Stimulated activated CD4-positive, alpha-beta T cell treated with anti-CD3 and anti-CD28 coated beads, Interleukin-1b, Interleukin-23, amount 100 ng/mL, for 1 hour (primary cell): ENCODE results near the gene SLC9A1.

Experiments used
- DNase-seq, 2 donors: peaks; one replicate each; pipeline ENCODE4 v3.0.0-alpha.2; 2020; ENCODE audit warnings: low read depth in 2 of 2

SLC9A1 gene

DNA sequence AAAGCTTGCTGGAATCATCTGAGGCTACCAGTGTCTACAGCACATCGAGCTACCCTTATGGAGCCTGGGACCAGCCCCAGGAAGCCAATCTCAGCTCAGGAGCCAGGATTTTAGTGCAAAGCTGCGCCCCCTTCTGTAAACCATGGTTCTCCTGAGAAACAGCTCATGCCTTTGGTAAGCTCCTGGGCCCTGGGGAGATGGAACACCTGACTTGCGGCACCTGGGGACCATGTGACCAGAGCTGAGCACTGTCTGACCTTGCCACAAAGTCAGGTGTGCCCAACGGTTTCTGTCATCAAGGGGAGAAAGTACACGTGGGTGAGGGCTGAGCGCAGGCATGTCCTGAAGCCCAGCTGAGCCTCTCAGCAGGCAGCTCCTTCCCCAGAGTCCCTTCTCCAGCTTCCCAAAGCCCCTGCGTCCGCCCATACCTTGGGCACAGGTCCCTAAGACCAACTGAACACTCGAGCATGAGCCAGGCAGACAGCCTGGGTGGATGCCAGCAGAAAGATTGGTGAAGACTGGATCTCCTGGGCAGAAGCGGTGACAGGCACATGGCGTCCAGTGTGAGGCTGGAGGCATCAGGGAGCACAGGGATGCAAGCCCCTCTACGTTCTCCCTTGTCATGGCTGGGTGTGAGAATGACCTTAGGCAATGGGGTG, 84.4 kb downstream of the SLC9A1 start:
- no peak for DNase-seq

DNA sequence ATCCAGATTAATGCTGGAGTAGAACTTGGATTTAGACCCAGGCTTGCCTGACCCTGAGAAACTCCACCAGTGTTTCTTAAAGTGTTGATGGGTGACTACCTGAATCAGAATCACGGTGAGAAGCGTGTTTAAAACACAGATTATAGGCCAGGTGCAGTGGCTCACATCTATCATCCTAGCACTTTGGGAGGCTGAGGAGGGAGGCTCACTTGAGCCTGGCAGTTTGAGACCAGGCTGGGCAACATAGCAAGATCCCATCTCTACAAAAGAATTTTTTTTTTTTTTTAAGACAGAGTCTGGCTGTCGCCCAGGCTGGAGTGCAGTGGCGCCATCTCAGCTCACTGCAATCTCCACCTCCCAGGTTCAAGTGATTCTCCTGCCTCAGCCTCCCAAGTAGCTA, 86.0 kb downstream of the SLC9A1 start:
- no peak for DNase-seq

DNA sequence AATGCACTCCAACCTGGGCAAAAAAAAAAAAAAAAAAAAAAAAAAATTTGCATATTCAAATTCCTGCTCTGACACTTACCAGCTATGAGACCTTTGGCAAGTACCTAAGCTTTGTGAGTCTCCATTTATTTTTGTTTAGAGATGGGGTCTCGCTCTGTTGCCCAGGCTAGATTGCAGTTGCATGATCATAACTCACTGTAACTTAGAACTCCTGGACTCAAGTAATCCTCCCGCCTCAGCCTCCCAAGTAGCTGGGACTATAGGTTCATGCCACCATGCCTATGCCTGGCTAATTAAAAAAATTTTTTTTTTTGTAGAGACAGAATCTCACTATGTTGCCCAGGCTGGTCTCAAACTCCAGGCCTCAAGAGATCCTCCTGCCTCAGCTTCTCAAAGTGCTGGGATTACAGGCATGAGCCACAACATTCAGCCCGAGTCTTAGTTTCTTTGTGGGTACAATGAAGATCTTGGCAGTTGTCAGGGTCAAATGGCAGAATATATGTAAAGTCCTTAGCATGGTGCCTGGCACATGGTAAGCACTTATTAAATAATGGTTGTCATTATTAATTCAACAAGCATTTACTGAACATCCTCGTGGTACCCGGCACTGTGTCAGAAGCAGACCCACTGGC, 88.8 kb downstream of the SLC9A1 start:
- no peak for DNase-seq

DNA sequence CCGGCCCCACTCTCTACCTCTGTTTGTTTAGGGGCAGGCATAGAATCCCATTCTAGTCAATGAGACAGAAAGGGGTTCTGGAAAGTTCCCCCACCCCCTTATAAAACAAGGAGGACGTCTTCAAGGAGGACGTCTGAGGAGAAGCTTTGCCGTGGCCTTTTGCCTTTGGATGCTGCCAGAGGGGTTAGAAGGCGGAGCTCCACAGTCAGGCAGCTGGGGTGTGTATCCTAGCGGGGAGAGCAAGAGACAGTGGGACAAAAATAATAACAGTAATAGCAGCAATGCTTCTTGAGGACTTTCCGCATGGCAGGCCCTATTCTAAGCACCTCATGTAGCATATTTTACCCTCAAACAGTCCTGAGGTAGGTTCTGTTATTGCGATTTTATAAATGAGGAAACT, 94.0 kb downstream of the SLC9A1 start:
- no peak for DNase-seq

DNA sequence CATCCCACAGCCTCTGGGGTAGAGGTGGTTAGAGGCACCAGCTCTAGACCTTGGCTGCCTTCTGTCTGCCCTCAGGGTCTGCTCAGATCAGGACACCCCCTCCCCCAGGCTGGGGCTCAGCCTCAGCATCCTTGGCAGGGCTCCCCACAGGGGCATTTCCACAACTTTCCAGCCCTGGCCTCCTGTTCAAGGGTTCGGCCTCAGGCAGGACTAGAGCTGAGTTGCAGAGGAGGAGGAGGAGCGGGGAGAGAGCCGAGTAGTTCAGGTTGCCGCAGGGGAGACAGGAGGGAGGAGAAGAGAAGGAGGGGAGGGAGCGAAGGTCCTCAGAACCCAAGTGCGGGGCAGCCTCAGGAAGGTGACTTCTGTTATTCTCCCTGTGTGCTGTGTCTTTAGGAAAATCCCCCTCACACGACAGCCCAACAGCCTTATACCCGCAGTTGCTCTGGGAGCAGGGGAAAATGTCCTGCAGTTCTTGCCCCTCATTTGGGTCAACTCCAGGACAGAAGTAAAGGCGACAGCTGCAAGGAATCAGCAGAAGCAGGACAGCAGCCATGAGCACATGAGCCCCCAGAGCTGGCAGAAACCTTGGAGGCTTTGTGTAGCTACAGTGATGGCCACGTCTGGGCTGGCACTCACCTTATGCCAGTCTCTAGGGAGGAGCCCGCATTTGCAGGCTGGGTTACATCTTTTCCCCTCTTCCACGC, 95.8 kb downstream of the SLC9A1 start:
- DNase-seq = no peak

DNA sequence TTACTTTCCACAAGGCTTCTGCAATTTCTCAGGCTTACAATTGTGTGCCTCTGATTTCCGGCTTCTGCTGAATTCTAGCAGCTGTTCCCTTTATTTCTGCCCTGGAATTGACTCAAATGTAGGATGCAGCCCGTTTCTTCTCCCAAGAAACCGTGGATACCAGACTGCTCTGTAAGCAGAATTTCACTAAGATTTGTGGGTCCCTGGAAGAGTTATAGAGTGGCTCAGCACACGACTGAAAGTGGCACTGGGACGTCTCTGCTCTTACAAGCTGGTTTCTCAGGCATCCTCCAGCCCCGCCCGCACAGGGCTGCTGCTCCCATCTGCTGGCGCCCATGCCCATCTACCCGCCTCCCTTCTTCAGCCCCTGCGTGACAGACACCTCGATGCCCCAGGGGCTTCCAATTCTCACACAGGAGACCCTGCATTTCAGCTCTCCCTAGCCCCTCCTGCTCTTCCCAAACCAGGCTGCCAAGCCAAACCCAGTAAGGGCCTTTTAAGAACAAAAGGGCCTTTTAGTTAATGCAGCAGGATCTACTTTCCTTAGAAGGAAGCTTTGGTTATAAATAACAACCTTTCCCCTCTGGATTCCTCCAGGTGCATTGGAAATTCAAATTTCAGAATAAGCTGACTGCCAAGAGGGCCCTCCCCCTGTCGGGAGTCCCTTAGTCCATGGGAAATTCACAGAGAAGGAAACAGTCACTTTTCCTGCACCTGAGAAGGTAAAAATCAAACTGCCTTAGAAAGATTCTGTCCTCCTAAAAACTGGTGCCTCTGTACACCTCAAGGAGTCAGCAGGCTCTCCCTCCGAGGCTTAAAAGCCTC, 96.9 kb downstream of the SLC9A1 start:
- DNase-seq = no peak

DNA sequence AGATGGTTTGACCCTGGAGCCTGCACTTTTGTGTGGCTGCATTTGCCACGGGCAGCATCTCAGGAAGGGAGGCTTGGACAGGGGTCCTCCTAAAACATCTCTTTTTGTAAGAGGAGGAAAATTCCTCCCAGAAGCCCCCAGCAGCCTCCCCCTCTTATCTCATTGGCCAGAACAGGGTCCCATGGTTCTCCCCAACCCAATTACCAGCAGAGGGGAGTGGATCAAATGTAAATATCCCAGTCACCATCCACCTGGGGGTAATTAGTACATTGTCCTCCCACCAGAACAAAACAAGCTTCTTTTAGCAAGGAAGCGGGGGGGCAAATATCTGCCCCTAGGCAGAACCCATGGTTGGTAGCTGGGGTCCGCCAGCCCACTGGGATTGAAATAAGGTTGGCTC, 97.5 kb downstream of the SLC9A1 start:
- DNase-seq = no peak

DNA sequence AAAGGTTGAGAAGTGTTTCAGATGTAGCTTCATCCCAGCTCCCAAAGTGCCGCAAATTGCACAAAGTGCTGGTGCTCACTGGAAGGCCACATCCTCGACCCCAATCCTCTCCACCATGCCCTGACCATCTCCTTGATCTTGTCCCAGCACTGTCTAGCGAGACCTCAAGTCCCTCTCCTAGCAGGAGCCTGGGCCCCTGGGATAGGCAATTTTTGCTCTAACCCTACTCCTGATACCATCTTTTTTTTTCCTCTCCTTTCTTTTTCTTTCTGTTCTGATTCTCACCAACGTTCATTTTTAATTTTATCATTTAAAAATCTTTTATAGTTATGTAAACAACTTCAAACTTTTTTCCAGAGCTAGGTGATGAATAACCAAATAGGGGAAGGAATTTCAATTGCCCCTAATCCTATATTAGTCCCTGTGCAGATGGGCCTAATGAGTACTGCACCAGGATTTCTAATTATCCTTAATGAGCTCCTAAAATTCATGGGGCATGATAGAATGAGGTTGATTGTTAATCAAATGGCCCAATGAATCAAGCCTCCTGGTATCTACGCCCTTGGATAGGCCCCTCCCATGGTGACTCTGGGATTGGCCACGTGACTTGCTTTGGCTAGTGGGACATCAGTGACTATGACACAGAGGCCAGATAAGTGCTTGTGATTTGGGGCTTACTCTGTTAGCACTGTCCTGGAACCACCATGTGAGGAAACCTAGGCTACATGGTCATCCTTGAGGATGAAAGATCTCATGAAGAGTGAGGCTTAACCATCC, 100.8 kb downstream of the SLC9A1 start:
- DNase-seq = no peak

DNA sequence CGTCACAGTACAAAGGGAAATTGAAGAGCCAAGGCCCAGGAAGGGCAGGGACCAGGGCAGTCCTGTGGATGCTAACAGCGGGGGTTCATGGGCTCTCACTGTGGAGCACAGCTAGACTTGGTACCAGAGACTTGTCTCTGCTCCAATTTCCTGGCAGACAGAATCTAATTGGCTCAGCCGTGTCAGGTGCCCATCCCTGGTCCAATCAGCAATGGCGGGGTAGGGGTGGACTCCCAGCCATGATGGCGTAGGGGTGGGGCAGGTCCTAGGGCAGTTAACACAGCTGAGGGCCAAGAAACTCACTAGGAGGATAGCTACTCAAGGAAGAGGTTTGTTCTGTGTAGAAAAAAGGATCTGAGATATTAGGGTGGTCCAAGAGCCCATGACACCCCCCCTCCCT, 102.4 kb downstream of the SLC9A1 start:
- no peak for DNase-seq

DNA sequence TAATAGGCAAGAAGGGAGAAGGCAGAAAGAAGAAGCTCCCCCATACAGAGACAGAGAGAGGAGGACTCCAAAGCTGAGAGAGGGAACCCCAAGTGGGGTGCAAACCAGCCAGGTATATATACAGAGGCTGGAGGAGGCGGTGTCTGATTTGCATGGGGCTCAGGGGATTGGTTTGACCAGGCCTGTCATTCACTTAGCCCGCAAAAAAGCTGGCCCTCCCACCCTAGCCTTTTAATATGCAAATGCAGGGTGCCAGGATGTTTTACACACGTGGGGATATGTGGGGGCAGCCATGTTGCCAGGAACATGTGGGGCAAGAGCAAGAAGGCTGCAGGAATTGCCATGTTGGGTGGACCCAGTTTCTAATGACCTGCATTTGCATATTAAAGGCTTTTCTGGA, 105.3 kb downstream of the SLC9A1 start:
- DNase-seq = no peak

DNA sequence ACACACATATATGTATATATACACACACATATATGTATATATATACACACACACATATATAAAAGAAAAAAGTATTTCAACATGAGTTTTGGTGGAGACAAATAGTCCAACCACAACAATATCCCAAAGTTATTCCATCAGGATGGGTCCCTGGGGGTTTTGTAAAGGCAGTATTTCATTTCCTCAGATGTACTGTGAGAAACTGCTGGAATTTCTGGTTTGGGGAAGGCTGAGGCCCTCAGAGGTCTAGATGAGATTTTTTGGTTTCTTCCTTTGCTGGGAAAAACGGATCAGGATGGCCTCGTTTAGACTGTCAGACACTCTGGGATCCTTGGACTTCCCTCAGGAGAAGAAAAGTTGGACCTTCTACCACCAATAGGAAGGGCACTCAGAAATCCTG, 105.8 kb downstream of the SLC9A1 start:
- DNase-seq = no peak
